NCI-H1436 treated with DMSO at 0.1 percent for 48 hours (cell line): Measurements from ENCODE around the gene KCND3.

Source experiments
- DNase-seq: peaks from one replicate; lab custom pipeline; 2025; lab: John Stamatoyannopoulos, UW

The KCND3 gene

GRCh38 chr1:111739925-111740765, 249.3 kb downstream of the KCND3 start:
- DNase-seq: no peak

- DNase-seq: peak; percentile 47
Observed at GRCh38 chr1:111739194-111739924, 250.1 kb downstream of the KCND3 start, which contains the start of gene INKA2. INKA2 (minus strand) TSS chr1:111739395; CDS start chr1:111739242, 153 bp downstream.

- no peak for DNase-seq
Observed at GRCh38 chr1:111738436-111739193, 250.9 kb downstream of the KCND3 start.

- DNase-seq: no peak
Observed at GRCh38 chr1:111738133-111738435, 251.4 kb downstream of the KCND3 start.

- no peak for DNase-seq
Observed at GRCh38 chr1:111737216-111738132, 252.0 kb downstream of the KCND3 start.

GRCh38 chr1:111736548-111737215, 252.8 kb downstream of the KCND3 start:
- no peak for DNase-seq

GRCh38 chr1:111735858-111736544, 253.5 kb downstream of the KCND3 start:
- DNase-seq: no peak

- no peak for DNase-seq
Observed at GRCh38 chr1:111735321-111735720, 254.1 kb downstream of the KCND3 start.

GRCh38 chr1:111734856-111735255, 254.6 kb downstream of the KCND3 start:
- DNase-seq: no peak

GRCh38 chr1:111734426-111734825, 255.0 kb downstream of the KCND3 start:
- DNase-seq: no peak

GRCh38 chr1:111733992-111734341, 255.5 kb downstream of the KCND3 start:
- no peak for DNase-seq

GRCh38 chr1:111733183-111733991, 256.1 kb downstream of the KCND3 start:
- DNase-seq: no peak

GRCh38 chr1:111732718-111733117, 256.8 kb downstream of the KCND3 start:
- DNase-seq: no peak

GRCh38 chr1:111731956-111732355, 257.5 kb downstream of the KCND3 start:
- no peak for DNase-seq

- DNase-seq: no peak
Observed at GRCh38 chr1:111730706-111731105, 258.8 kb downstream of the KCND3 start.

GRCh38 chr1:111729946-111730681, 259.4 kb downstream of the KCND3 start:
- DNase-seq: no peak

- no peak for DNase-seq
Observed at GRCh38 chr1:111729271-111729921, 260.1 kb downstream of the KCND3 start.

GRCh38 chr1:111727056-111727455, 262.4 kb downstream of the KCND3 start:
- DNase-seq: no peak
